MM.1S (cell line): Measurements from ENCODE around the gene PARP16.

Experiments
- DNase-seq: peaks from one replicate; pipeline ENCODE4 v3.0.0-alpha.2; 2015
- H2AFZ ChIP-seq: fragments of 300-600 bp; sonication (generic); 2 replicates; pipeline ENCODE4 v1.6.0; 2016; ENCODE audit warnings: antibody characterized with exemption, low read length
- H3F3A ChIP-seq: fragments of 300-600 bp; sonication (generic); 2 replicates; pipeline ENCODE4 v1.6.1; 2016; ENCODE audit warnings: mild to moderate bottlenecking, antibody characterized with exemption, low read length, moderate library complexity, mixed read lengths; ENCODE audit not compliant: insufficient read depth
- H3K27ac ChIP-seq: fragments of 300-600 bp; sonication (generic); 2 replicates; pipeline ENCODE4 v1.5.1; 2016; ENCODE audit warnings: mild to moderate bottlenecking, low read length
- H3K27me3 ChIP-seq: fragments of 300-600 bp; sonication (generic); replicated peaks from 2 replicates; pipeline ENCODE4 v1.6.0; 2016; ENCODE audit warnings: low read length; ENCODE audit not compliant: insufficient read depth
- H3K36me3 ChIP-seq: fragments of 300-600 bp; sonication (generic); replicated peaks from 2 replicates; pipeline ENCODE4 v1.6.1; 2016; ENCODE audit warnings: mild to moderate bottlenecking, low read length, mixed read lengths; ENCODE audit not compliant: insufficient read depth
- H3K4me1 ChIP-seq: fragments of 300-600 bp; sonication (generic); 2 replicates; pipeline ENCODE4 v1.6.1; 2016; ENCODE audit warnings: low read length, mixed read lengths
- H3K4me2 ChIP-seq: fragments of 300-600 bp; sonication (generic); 2 replicates; pipeline ENCODE4 v1.6.0; 2016; ENCODE audit warnings: low read depth, low read length
- H3K4me3 ChIP-seq: fragments of 300-600 bp; sonication (generic); 2 replicates; pipeline ENCODE4 v1.5.1; 2016; ENCODE audit warnings: low read length, mixed read lengths
- H3K79me2 ChIP-seq: fragments of 300-600 bp; sonication (generic); 2 replicates; pipeline ENCODE4 v1.6.1; 2016; ENCODE audit warnings: mixed run types, low read length, mixed read lengths
- H3K9ac ChIP-seq: fragments of 300-600 bp; sonication (generic); 2 replicates; pipeline ENCODE4 v1.6.1; 2016; ENCODE audit warnings: low read length, mixed read lengths
- H3K9me2 ChIP-seq: fragments of 300-600 bp; sonication (generic); replicated peaks from 2 replicates; pipeline ENCODE4 v1.6.1; 2016; ENCODE audit warnings: mild to moderate bottlenecking, low read length, mixed read lengths; ENCODE audit not compliant: insufficient read depth
- H3K9me3 ChIP-seq: fragments of 300-600 bp; sonication (generic); replicated peaks from 2 replicates; pipeline ENCODE4 v1.6.1; 2016; ENCODE audit warnings: mild to moderate bottlenecking, low read length, mixed read lengths; ENCODE audit not compliant: insufficient read depth
- H4K20me1 ChIP-seq: fragments of 300-600 bp; sonication (generic); 2 replicates; pipeline ENCODE4 v1.6.1; 2016; ENCODE audit warnings: mild to moderate bottlenecking, low read length, moderate library complexity, mixed read lengths; ENCODE audit not compliant: insufficient read depth
- CTCF ChIP-seq: fragments of 300-600 bp; sonication (generic); IDR thresholded peaks from 2 replicates; pipeline ENCODE4 v1.5.1; 2016; ENCODE audit warnings: antibody characterized with exemption, low read length, mixed read lengths
- EZH2 ChIP-seq: fragments of 300-600 bp; sonication (generic); optimal IDR thresholded peaks from 2 replicates; pipeline ENCODE3; 2017; ENCODE audit warnings: low read depth, mild to moderate bottlenecking, antibody characterized with exemption, low read length, mixed read lengths
- EZH2phosphoT487 ChIP-seq: fragments of 300-600 bp; sonication (generic); IDR thresholded peaks from 2 replicates; pipeline ENCODE4 v1.6.1; 2018; ENCODE audit warnings: antibody characterized with exemption, low read length

PARP16 gene

GRCh38 chr15:65212097-65212496, 74.6 kb downstream of the PARP16 start:
- H3K9me3 ChIP-seq = no peaks in the 10 kb centered on the region
- TF ChIP-seq CTCF = peak; percentile 45
- no peak for TF ChIP-seq EZH2phosphoT487
- TF ChIP-seq EZH2 = no peak
- DNase-seq = no peak
- H3K9me2 ChIP-seq = no peaks in the 10 kb centered on the region
- H3F3A ChIP-seq = no peaks in the 10 kb centered on the region
- no peak overlapping the region for H3K4me3 ChIP-seq
- H3K9ac ChIP-seq = no peak overlapping the region
- H3K27ac ChIP-seq = no peak overlapping the region
- no peak overlapping the region for H2AFZ ChIP-seq
- no peaks in the 10 kb centered on the region for H3K79me2 ChIP-seq
- H3K4me2 ChIP-seq = no peak overlapping the region
- H4K20me1 ChIP-seq = no peaks in the 10 kb centered on the region
- H3K36me3 ChIP-seq = no peaks in the 10 kb centered on the region
- no peaks in the 10 kb centered on the region for H3K4me1 ChIP-seq
- H3K27me3 ChIP-seq = no peaks in the 10 kb centered on the region

- no peaks in the 10 kb centered on the region for H3K9me2 ChIP-seq
- H3K4me2 ChIP-seq = no peak overlapping the region
- H3K4me1 ChIP-seq = no peaks in the 10 kb centered on the region
- H3K4me3 ChIP-seq = no peak overlapping the region
- no peak overlapping the region for H3K9ac ChIP-seq
- H3F3A ChIP-seq = no peaks in the 10 kb centered on the region
- H3K9me3 ChIP-seq = no peaks in the 10 kb centered on the region
- no peak overlapping the region for H3K27ac ChIP-seq
- no peak overlapping the region for H2AFZ ChIP-seq
- no peaks in the 10 kb centered on the region for H3K27me3 ChIP-seq
- H4K20me1 ChIP-seq = no peaks in the 10 kb centered on the region
- no peaks in the 10 kb centered on the region for H3K36me3 ChIP-seq
- TF ChIP-seq CTCF = no peak
- H3K79me2 ChIP-seq = no peaks in the 10 kb centered on the region
- DNase-seq = no peak
Measured at GRCh38 chr15:65211482-65211982, 75.2 kb downstream of the PARP16 start.

- Histone ChIP-seq H3F3A (no peaks in the 10 kb centered on the region), H3K27ac (no peak within 1 kb of the TSS), H3K4me3 (no peak within 1 kb of the TSS), H3K9me3 (no peaks in the 10 kb centered on the region), H3K9me2 (no peaks in the 10 kb centered on the region), H3K79me2 (no peaks in the 10 kb centered on the region), H3K27me3 (no peaks in the 10 kb centered on the region), H2AFZ (no peak within 1 kb of the TSS), H3K4me1 (no peaks in the 10 kb centered on the region), H4K20me1 (no peaks in the 10 kb centered on the region), H3K4me2 (no peak within 1 kb of the TSS), H3K9ac (no peak within 1 kb of the TSS), H3K36me3 (no peaks in the 10 kb centered on the region)
- no peak for DNase-seq
- no peak for TF ChIP-seq EZH2phosphoT487
- no peak for TF ChIP-seq CTCF
- TF ChIP-seq EZH2 = no peak
Measured at GRCh38 chr15:65210770-65211481, 75.8 kb downstream of the PARP16 start, which contains the start of gene CILP. CILP (minus strand) TSS chr15:65211473; CDS start chr15:65209755, 1,718 bp downstream.
